ENCODE measurements around the gene PCDHGB5.
"Not testable (repeated sequence)": the region's sequence is repeated elsewhere in the genome, so short reads cannot be mapped to it uniquely, and the experiment has no call there.

PCDHGB5 gene

GRCh38 chr5:141382469-141383294, 15.1 kb upstream of the PCDHGB5 start, which contains the start of gene PCDHGA7:
PCDHGA7 (plus strand) TSS chr5:141382742; CDS start chr5:141382900, 158 bp downstream.
- DNase-seq = no peak

DNA sequence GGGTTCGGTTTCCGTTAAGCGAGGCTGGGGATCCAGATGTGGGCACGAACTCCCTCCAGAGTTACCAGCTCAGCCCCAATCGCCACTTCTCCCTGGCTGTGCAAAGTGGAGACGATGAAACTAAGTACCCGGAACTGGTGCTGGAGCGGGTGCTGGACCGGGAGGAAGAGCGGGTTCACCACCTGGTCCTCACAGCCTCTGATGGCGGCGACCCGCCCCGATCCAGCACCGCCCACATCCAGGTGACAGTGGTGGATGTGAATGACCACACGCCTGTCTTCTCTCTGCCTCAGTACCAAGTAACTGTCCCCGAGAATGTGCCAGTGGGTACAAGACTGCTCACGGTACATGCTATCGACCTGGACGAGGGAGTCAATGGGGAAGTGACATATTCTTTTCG, 14.4 kb upstream of the PCDHGB5 start:
- no peak for DNase-seq

GRCh38 chr5:141384471-141385267, 13.1 kb upstream of the PCDHGB5 start:
- DNase-seq = no peak

- DNase-seq = not testable (repeated sequence)
These were observed 10.0 kb upstream of the PCDHGB5 start, which contains the start of gene PCDHGB4 for GRCh38 chr5:141387557-141388311. PCDHGB4 (plus strand) TSS chr5:141387698; CDS start chr5:141387885, 187 bp downstream.

- DNase-seq = no peak
These were observed 9.1 kb upstream of the PCDHGB5 start for GRCh38 chr5:141388661-141389060.

DNA sequence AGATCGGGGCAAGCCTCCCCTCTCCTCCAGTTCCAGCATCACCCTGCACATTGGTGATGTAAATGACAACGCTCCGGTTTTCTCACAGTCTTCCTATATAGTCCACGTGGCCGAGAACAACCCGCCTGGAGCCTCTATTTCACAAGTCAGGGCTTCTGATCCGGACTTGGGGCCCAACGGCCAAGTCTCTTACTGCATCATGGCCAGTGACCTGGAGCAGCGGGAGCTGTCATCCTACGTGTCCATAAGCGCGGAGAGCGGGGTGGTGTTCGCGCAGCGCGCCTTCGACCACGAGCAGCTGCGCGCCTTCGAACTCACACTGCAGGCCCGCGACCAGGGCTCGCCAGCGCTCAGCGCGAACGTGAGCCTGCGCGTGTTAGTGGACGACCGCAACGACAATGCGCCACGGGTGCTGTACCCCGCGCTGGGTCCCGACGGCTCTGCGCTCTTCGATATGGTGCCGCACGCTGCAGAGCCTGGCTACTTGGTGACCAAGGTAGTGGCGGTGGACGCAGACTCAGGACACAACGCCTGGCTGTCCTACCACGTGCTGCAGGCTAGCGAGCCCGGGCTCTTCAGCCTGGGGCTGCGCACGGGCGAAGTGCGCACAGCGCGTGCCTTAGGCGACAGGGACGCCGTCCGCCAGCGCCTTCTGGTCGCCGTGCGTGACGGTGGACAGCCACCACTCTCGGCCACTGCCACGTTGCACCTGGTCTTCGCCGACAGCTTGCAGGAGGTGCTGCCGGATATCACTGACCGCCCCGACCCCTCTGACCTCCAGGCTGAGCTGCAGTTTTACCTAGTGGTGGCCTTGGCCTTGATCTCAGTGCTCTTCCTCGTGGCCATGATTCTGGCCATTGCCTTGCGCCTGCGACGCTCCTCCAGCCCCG, 8.3 kb upstream of the PCDHGB5 start:
- no peak for DNase-seq

DNA sequence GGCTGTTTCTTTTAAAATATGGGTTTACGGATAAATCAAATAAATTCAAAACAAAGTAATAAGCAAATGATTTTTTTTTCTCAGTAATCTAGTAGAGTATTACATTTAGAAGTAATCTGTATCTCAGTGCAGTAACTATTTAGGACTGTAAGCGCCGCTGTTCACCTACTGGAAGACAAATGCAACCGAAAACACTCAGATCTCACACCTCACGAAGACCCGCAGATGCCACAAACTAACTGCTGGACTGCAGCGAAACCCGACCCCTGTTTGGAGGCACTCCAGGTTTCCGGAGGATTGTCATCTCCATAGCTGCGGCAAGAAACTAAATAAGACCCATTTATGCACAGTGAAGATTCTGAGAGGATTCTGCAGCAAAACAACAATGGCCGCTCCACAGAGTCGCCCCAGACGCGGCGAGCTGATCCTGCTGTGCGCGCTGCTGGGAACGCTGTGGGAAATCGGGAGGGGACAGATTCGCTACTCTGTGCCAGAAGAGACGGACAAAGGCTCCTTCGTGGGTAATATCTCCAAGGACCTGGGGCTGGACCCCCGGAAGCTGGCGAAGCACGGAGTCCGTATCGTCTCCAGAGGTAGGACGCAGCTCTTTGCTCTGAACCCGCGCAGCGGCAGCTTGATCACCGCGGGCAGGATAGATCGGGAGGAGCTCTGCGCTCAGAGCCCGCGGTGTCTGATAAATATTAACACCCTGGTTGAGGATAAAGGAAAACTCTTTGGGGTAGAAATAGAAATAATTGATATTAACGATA, 5.1 kb upstream of the PCDHGB5 start, which contains the start of gene PCDHGA8:
PCDHGA8 (plus strand) TSS at position 205 of the 770 bp plus-strand sequence; CDS start at position 386, 181 bp downstream.
- DNase-seq = no peak

- DNase-seq = no peak
These were observed 4.5 kb upstream of the PCDHGB5 start for GRCh38 chr5:141393267-141393666.

DNA sequence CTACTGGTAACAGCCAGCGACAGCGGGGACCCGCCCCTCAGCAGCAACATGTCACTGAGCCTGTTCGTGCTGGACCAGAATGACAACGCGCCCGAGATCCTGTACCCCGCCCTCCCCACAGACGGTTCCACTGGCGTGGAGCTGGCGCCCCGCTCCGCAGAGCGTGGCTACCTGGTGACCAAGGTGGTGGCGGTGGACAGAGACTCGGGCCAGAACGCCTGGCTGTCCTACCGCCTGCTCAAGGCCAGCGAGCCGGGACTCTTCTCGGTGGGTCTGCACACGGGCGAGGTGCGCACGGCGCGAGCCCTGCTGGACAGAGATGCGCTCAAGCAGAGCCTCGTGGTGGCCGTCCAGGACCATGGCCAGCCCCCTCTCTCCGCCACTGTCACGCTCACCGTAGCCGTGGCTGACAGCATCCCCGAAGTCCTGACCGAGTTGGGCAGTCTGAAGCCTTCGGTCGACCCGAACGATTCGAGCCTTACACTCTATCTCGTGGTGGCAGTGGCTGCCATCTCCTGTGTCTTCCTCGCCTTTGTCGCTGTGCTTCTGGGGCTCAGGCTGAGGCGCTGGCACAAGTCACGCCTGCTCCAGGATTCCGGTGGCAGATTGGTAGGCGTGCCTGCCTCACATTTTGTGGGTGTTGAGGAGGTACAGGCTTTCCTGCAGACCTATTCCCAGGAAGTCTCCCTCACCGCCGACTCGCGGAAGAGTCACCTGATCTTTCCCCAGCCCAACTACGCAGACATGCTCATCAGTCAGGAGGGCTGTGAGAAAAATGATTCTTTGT, 3.2 kb upstream of the PCDHGB5 start:
- DNase-seq = not testable (repeated sequence)

DNA sequence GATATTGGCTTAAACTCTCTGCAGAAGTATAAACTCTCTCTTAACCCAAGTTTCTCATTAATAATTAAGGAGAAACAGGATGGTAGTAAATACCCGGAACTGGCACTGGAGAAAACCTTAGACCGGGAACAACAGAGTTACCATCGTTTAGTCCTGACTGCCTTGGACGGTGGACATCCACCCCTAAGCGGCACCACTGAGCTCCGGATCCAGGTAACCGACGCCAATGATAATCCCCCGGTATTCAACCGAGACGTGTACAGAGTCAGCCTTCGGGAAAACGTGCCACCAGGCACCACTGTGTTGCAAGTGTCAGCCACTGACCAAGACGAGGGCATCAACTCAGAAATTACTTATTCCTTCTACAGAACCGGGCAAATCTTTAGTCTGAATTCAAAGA, 861 bp downstream of the PCDHGB5 start:
- DNase-seq = no peak

- no peak for DNase-seq
These were observed 2.0 kb downstream of the PCDHGB5 start for GRCh38 chr5:141399555-141400258.

GRCh38 chr5:141402553-141403243, 5.0 kb downstream of the PCDHGB5 start, which contains the start of gene PCDHGA9:
PCDHGA9 (plus strand) TSS chr5:141402778; CDS start chr5:141402953, 175 bp downstream.
- DNase-seq = no peak

- no peak for DNase-seq
These were observed 5.6 kb downstream of the PCDHGB5 start for GRCh38 chr5:141403387-141403786.

DNA sequence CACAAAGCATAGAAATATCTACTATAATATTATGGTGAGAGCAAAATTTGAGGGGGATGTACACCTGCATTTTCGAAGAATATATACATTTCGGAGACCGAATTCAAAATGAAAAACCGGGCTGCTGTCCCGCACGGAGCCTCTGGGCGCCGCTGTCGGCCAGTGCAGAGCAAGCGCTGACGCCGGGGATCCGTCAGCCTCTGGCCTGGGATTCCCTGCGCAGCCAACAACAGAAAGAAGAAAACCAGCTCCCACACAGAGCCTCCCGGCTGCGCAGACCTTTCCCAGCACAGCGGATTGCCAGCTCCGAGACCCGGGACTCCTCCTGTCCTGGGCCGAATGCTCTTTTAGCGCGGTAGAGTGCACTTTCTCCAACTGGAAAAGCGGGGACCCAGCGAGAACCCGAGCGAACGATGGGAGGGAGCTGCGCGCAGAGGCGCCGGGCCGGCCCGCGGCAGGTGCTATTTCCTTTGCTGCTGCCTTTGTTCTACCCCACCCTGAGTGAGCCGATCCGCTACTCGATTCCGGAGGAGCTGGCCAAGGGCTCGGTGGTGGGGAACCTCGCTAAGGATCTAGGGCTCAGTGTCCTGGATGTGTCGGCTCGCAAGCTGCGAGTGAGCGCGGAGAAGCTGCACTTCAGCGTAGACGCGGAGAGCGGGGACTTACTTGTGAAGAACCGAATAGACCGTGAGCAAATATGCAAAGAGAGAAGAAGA, 10.2 kb downstream of the PCDHGB5 start, which contains the start of gene PCDHGB6:
PCDHGB6 (plus strand) TSS at position 232 of the 716 bp plus-strand sequence; CDS start at position 414, 182 bp downstream.
- not testable (repeated sequence) for DNase-seq

GRCh38 chr5:141409598-141410306, 12.0 kb downstream of the PCDHGB5 start:
- no peak for DNase-seq

DNA sequence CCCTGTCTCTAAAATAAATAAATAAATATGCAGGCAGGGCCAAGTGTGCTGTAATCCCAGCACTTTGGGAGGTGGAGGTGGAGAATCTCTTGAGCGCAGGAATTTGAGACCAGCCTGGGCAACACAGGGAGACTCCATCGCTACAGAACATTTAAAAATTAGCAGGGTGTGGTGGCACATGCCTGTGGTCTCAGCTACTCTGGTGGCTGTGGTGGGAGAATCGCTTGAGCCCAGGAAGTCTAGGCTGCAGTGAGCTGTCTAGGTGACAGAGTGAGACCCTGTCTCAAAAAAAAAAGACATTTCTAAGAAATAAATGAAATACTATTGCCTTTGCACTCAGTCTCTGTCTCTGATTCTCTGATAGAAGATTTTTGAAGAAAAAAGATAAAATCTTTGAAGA, 13.8 kb downstream of the PCDHGB5 start:
- DNase-seq = no peak
